GM13976 (cell line): ENCODE results near the gene CLSTN2.

Experiments used
- DNase-seq: peaks from one replicate; pipeline ENCODE4 v3.0.0; 2012; ENCODE audit warnings: low spot score
- CTCF ChIP-seq: IDR thresholded peaks from 2 replicates; pipeline ENCODE4 v1.5.1; 2012; ENCODE audit warnings: borderline replicate concordance, mild to moderate bottlenecking; ENCODE audit not compliant: insufficient read depth; ENCODE audit errors: extremely low read depth, missing control alignments, control extremely low read depth
- in situ Hi-C: fragments of 300-500 bp; cut with MboI; formaldehyde crosslinking; loops from one replicate; pipeline ENCODE4 v1.12.0; 2022; ENCODE audit warnings: low sequenced_read_pairs, mixed read lengths, inconsistent platforms; ENCODE audit not compliant: unreplicated experiment

The CLSTN2 gene

GRCh38 chr3:140580746-140581145 is 645.8 kb downstream of the CLSTN2 start:
- in situ Hi-C loops = no loop called here
- no peak for TF ChIP-seq CTCF
- no peak for DNase-seq

- DNase-seq = no peak
- no peak for TF ChIP-seq CTCF
- in situ Hi-C loops = no loop called here
Observed at GRCh38 chr3:140584549-140584948, 649.6 kb downstream of the CLSTN2 start.

GRCh38 chr3:140585828-140586227 is 650.8 kb downstream of the CLSTN2 start:
- no peak for TF ChIP-seq CTCF
- no peak for DNase-seq
- in situ Hi-C loops = no loop called here

GRCh38 chr3:140586311-140586710 is 651.3 kb downstream of the CLSTN2 start:
- no peak for DNase-seq
- in situ Hi-C loops = no loop called here
- no peak for TF ChIP-seq CTCF

- DNase-seq = no peak
- no peak for TF ChIP-seq CTCF
- in situ Hi-C loops = no loop called here
Observed at GRCh38 chr3:140588558-140588957, 653.6 kb downstream of the CLSTN2 start.

- no peak for TF ChIP-seq CTCF
- in situ Hi-C loops = no loop called here
- no peak for DNase-seq
Observed at GRCh38 chr3:140593766-140594165, 658.8 kb downstream of the CLSTN2 start.

GRCh38 chr3:140595295-140595694 is 660.3 kb downstream of the CLSTN2 start:
- TF ChIP-seq CTCF = no peak
- in situ Hi-C loops = no loop called here
- no peak for DNase-seq
